EH (cell line): Measurements from ENCODE around the gene U2AF1L4.

Experiments used
- DNase-seq: peaks from one replicate; pipeline ENCODE4 v3.0.0-alpha.2; 2015; ENCODE audit warnings: low read depth

The U2AF1L4 gene

GRCh38 chr19:35740423-35741202, 4.6 kb downstream of the U2AF1L4 start:
- DNase-seq: peak; percentile 98

DNA sequence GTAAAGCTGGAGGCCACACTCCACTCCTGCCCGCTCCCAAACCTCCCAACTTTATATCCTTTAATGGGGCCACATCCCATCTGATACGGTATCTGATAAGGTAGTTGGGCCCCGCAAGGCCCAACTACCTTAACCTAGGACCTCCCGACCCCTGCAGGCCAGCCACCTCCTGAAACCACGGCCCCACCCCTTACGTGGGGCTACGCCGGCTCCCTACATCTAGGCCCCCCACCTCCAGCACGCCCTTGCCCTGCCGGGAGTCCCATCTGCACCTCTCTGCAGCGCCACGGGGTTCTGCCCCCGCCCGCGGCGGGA, 5.2 kb downstream of the U2AF1L4 start:
- no peak for DNase-seq

DNA sequence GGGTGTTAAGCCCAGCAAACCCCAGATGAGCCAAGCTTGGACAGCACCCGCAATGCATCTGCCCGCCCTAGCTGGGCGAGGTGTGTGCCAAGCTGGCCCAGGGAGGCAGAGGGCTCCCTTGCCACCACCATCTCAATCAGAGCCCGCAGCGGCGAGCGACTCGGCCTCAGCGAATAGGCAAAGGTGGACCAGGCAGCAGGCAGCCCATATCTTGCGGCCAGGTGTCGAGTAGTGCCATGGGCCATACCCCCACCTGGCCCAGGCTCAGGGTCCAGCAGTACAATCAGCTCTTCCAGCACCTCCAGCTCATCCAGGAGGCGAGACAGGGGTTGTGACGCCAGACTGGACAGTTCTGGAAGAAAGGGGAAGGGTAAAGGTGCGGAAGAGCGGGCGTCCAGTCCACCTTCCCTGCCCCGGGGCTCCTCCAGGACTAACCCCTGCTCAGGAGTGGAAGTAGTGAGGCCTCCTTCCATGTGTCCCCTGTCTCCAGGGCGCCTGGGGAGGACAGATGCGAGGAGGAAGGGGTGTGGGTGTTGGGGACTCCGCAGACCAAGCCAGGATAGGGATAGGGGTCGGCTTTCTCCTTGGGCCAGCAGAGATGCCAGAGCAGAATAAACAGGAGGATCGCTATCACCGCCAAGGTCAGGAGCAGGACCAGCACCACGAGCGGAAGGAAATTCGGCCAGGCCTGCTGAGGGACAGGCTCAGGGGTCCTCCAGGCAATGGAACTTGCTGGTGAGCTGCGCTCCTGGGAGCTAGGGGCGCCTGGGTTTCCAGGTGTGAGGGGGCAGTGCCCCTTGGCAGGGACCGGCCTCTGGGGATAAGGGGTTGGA, 5.7 kb downstream of the U2AF1L4 start:
- no peak for DNase-seq

DNA sequence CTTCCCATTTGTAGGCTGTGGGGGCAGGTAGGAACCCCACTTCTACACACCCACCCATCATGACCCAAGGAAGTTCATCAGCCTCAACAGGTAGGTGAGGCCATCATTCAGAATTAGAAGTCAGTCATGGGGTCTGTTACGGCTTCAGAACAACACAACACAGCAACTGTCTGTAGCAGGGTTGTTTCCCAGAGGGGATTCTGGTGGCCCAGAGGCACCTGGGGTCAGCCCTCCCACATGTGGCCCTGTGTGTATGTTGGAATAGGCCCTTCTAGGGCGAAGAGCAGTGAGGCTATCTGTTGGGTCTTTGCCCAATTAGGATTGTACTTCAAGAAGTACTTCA, 6.4 kb downstream of the U2AF1L4 start:
- no peak for DNase-seq

- no peak for DNase-seq
These were observed 7.0 kb downstream of the U2AF1L4 start for GRCh38 chr19:35738021-35738886.

DNA sequence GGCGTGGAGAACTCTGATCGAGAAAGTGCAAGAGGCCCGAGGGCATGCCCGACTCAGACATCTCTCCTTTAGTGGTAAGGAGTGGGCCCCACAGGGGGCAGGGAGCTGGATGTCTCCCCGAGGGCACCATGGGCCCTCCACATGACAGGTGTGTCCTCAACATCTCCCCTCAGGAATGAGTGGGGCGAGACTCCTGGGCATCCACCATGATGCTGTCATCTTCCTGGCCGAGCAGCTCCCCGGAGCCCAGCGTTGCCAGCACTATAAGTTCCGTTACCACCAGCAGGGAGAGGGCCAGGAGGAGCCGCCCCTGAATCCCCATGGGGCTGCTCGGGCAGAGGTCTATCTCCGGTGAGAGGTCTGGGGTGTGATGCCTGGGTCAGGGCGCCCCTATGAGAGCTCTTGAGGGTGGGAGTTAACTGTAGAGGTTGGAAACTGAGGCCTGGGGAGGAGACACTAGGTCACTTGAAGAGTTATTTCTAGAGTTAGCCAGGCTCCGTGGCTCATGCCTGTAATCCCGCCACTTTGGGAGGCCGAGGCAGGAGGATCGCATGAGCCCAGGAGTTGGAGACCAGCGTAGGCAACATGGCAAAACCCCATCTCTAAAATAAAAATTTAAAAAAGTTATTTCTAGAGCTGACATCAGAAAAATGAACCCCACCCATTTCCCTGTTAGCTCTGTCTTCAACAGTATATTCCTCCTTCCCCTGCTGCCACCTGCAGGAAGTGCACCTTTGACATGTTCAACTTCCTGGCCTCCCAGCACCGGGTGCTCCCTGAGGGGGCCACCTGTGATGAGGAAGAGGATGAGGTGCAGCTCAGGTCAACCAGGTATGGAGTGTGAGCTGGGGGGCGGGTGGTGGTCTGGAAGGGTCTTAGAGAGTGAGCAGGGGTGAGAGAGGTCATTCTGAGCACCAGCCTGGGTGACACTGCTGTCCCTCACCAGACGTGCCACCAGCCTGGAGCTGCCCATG, 8.0 kb downstream of the U2AF1L4 start:
- DNase-seq: no peak

DNA sequence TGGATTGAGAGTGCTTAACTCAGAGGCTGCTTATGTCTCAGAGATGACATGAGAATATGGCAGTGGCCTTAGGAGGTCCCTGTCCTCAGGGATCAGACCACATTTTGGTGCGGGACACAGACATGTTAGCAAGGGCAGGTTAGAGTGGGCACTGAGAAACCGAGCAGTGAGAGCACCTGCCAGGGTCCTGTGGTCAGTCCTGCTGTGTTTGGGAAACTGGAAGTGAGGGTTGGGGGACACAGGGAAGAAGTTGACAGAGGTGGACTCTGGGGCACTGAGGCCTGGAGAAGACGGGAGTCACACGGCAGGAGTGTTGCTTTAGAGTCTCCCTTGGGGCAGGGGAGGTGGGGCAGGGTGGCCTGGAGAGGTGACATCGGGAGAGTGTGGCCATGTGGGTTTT, 10.3 kb downstream of the U2AF1L4 start:
- no peak for DNase-seq

DNA sequence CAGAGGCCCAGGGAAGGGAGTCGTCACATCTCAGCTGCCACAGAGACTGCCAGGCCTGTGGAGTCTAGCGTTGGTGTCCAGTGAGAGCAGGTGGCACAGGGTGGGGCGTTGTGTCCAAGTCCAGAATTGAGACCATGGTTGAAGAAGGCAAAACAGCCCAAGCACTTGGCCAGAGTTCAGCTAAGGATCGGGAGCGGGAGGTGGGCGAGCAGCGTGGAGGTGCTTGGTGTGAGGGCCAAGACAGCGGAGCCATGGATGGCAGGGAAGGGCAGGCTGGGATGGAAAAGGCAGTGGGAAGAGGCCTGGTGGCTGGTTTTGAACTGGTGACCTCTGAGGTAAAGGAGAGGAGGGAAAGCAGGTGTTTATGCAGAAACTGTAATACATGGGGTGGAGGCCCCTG, 10.9 kb downstream of the U2AF1L4 start:
- DNase-seq: no peak

DNA sequence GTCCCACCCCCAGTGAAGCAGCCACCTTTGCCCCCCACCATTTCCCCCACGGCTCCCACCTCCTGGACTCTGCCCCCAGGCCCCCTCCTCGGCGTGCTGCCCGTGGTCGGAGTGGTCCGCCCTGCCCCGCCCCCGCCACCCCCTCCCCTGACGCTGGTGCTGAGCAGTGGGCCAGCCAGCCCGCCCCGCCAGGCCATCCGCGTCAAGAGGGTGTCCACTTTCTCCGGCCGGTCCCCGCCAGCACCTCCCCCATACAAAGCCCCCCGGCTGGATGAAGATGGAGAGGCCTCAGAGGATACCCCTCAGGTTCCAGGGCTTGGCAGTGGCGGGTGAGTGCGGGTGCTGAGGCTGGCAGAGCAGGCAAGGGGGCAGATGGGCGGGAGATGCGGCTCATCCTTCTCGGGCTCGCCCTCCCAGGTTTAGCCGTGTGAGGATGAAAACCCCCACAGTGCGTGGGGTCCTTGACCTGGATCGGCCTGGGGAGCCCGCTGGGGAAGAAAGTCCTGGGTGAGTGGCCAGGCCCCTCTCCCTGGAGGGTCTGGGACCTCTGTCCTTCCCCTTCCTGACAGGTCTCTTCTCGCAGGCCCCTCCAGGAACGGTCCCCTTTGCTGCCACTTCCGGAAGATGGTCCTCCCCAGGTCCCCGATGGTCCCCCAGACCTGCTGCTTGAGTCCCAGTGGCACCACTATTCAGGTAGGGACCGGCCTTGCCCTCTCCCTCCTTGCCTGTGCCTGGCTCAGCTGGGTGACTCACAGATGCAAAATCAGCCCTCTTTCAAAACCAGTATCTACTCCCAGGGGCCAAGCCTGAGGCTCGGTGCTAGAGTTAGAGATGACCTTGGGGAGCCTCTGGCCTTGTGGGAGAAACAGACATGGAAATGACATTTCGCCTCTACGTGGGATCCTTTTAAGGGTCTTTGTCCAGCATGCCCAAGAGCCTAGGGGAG, 11.8 kb downstream of the U2AF1L4 start:
- no peak for DNase-seq

DNA sequence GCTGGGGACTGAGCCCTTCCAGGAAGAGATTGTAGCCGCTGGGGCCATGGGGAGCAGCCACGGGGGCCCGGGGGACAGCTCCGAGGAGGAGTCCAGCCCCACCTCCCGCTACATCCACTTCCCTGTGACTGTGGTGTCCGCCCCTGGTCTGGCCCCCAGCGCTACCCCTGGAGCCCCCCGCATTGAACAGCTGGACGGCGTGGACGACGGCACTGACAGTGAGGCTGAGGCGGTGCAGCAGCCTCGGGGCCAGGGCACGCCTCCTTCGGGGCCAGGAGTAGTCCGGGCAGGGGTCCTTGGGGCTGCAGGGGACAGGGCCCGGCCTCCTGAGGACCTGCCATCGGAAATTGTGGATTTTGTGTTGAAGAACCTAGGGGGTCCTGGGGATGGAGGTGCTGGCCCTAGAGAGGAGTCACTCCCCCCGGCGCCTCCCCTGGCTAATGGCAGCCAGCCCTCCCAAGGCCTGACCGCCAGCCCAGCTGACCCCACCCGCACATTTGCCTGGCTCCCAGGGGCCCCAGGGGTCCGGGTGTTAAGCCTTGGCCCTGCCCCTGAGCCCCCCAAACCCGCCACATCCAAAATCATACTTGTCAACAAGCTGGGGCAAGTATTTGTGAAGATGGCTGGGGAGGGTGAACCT, 12.6 kb downstream of the U2AF1L4 start:
- no peak for DNase-seq

DNA sequence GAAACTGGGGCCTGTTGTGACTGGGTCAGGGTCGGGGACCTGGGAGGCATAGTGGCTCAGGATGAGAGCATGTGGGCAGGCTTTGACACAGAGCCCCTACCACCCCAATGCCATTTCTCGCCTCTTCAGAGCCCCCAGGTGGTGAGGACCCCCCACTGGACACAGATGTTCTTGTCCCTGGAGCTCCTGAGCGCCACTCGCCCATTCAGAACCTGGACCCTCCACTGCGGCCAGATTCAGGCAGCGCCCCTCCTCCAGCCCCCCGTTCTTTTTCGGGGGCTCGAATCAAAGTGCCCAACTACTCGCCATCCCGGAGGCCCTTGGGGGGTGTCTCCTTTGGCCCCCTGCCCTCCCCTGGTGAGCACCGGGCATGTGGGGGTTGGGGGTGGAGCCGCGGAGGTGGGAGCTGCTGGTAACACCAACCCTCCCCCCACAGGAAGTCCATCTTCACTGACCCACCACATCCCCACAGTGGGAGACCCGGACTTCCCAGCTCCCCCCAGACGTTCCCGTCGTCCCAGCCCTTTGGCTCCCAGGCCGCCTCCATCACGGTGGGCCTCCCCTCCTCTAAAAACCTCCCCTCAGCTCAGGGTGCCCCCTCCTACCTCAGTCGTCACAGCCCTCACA, 13.3 kb downstream of the U2AF1L4 start:
- DNase-seq: no peak

- no peak for DNase-seq
These were observed 13.9 kb downstream of the U2AF1L4 start for GRCh38 chr19:35731353-35731752.

DNA sequence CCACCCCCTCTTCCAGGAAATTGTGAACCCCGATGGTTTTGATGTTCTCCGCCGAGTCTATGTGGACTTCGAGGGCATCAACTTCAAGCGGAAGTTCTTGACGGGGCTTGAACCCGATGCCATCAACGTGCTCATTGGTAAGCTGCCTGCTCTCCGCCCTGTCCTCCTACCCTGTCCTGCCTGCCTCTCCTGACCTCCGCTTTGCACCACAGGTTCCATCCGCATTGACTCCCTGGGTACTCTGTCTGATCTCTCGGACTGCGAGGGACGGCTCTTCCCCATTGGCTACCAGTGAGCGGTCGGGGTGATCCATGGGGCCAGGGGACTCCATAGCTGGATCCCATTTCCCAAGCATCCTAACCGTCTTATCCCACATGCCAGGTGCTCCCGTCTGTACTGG, 14.9 kb downstream of the U2AF1L4 start:
- DNase-seq: no peak

DNA sequence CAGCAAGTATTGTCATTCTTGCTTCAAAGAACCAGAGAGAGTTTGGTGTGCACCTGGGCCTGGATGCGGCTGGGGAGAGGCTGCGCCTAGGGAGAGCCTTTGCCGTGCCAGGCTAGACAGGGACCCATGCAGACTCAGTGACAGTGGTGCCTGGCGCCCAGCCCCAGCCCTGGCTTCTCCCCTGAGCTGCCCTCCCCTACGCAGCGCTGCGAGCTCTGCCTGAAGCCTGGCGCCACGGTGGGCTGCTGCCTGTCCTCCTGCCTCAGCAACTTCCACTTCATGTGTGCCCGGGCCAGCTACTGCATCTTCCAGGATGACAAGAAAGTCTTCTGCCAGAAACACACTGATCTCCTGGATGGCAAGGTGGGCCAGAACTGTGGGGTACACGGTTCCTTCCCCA, 15.5 kb downstream of the U2AF1L4 start:
- DNase-seq: no peak

DNA sequence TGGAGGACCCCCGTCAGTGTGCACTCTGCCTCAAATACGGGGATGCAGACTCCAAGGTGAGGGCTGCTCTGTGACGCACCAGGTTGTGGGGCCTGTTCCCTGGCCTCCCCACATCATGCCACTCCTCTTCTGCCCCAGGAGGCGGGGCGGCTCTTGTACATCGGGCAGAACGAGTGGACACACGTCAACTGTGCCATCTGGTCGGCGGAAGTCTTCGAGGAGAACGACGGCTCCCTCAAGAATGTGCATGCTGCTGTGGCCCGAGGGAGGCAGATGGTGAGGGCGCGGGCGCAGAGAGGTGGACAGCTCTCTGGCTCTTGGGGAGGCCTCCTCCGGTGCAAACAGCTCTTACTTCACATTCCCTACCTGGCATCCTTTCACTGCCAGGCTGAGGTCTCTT, 16.2 kb downstream of the U2AF1L4 start:
- DNase-seq: no peak

- no peak for DNase-seq
These were observed 17.1 kb downstream of the U2AF1L4 start for GRCh38 chr19:35727956-35728706.

- DNase-seq: no peak
These were observed 17.9 kb downstream of the U2AF1L4 start for GRCh38 chr19:35727053-35727955.
